Left ventricle myocardium inferior (tissue), 1 donor: ENCODE data around the gene CLEC2L. TPM values are rescaled to one million over a fixed set of nuclear protein-coding genes. Genes with fewer than 3 reads are reported as not detected.

Source experiments
- DNase-seq: peaks from one replicate; pipeline ENCODE4 v3.0.0-alpha.2; 2020
- H3K27ac ChIP-seq: fragments of 200-600 bp; replicated peaks from 2 replicates; pipeline ENCODE4 v1.8.0; 2021
- H3K27me3 ChIP-seq: fragments of 200-600 bp; 2 replicates; pipeline ENCODE4 v1.8.0; 2021; ENCODE audit warnings: low read depth
- H3K36me3 ChIP-seq: fragments of 200-600 bp; 2 replicates; pipeline ENCODE4 v1.8.0; 2021
- H3K4me1 ChIP-seq: fragments of 200-600 bp; 2 replicates; pipeline ENCODE4 v1.8.0; 2021
- H3K4me3 ChIP-seq: fragments of 200-600 bp; 2 replicates; pipeline ENCODE4 v1.8.0; 2021; ENCODE audit warnings: mild to moderate bottlenecking, moderate library complexity
- H3K9me3 ChIP-seq: fragments of 200-600 bp; replicated peaks from 2 replicates; pipeline ENCODE4 v1.8.0; 2021
- CTCF ChIP-seq: fragments of 200-600 bp; IDR thresholded peaks from 2 replicates; pipeline ENCODE4 v1.8.0; 2021; ENCODE audit warnings: antibody characterized with exemption, mild to moderate bottlenecking, borderline replicate concordance
- intact Hi-C: fragments of 100-400 bp; cut with micrococcal nuclease; formaldehyde crosslinking; loops from one replicate; pipeline ENCODE4 v1.11.0; 2022
- total RNA-seq: library from RNA; stranded (reverse); fragmentation: NEBNext Ultra II Directional; extraction: Animal tissue kit (Norgen Biotek cat#: 25700); gene quantifications from one replicate; pipeline ENCODE4 v1.2.1, GENCODE V29; 2021
- donor health status: DM: no; HTN: yes; CAD: no; lungs with severe emphysema.

CLEC2L gene
- total RNA-seq, 1 donor from 2014 or later: 0.25 TPM

- no peak overlapping the region for H3K4me3 ChIP-seq
- H3K9me3 ChIP-seq: no peaks in the 10 kb centered on the region
- no peak for TF ChIP-seq CTCF
- no peak overlapping the region for H3K27ac ChIP-seq
- no peaks in the 10 kb centered on the region for H3K36me3 ChIP-seq
- peaks cover 42% of the 10 kb centered on the region for H3K27me3 ChIP-seq
- intact Hi-C loops: no loop called here
- no peak for DNase-seq
- no peaks in the 10 kb centered on the region for H3K4me1 ChIP-seq
Observed at GRCh38 chr7:139531094-139531493, 7.6 kb downstream of the CLEC2L start.

- no peak overlapping the region for H3K4me3 ChIP-seq
- no peak for DNase-seq
- H3K27me3 ChIP-seq: peaks cover 30% of the 10 kb centered on the region
- H3K36me3 ChIP-seq: no peaks in the 10 kb centered on the region
- no peak overlapping the region for H3K27ac ChIP-seq
- intact Hi-C loops: no loop called here
- no peaks in the 10 kb centered on the region for H3K4me1 ChIP-seq
- no peak for TF ChIP-seq CTCF
- H3K9me3 ChIP-seq: no peaks in the 10 kb centered on the region
Observed at GRCh38 chr7:139532636-139533155, 9.2 kb downstream of the CLEC2L start.

GRCh38 chr7:139534096-139534495, 10.6 kb downstream of the CLEC2L start:
- no peaks in the 10 kb centered on the region for H3K9me3 ChIP-seq
- H3K27ac ChIP-seq: no peak overlapping the region
- no peak for TF ChIP-seq CTCF
- H3K4me3 ChIP-seq: no peak overlapping the region
- intact Hi-C loops: no loop called here
- no peaks in the 10 kb centered on the region for H3K4me1 ChIP-seq
- H3K27me3 ChIP-seq: peaks cover 21% of the 10 kb centered on the region
- no peaks in the 10 kb centered on the region for H3K36me3 ChIP-seq
- no peak for DNase-seq

GRCh38 chr7:139534966-139535651, 11.6 kb downstream of the CLEC2L start:
- DNase-seq: no peak
- Histone ChIP-seq H3K27ac (no peak overlapping the region), H3K4me3 (no peak overlapping the region), H3K27me3 (peaks cover 18% of the 10 kb centered on the region), H3K9me3 (no peaks in the 10 kb centered on the region), H3K4me1 (no peaks in the 10 kb centered on the region), H3K36me3 (no peaks in the 10 kb centered on the region)
- intact Hi-C loops: no loop called here
- no peak for TF ChIP-seq CTCF

GRCh38 chr7:139536152-139536551, 12.7 kb downstream of the CLEC2L start:
- intact Hi-C loops: no loop called here
- Histone ChIP-seq H3K27ac (no peak overlapping the region), H3K36me3 (no peaks in the 10 kb centered on the region), H3K4me1 (no peaks in the 10 kb centered on the region), H3K9me3 (no peaks in the 10 kb centered on the region), H3K27me3 (peaks cover 20% of the 10 kb centered on the region), H3K4me3 (no peak overlapping the region)
- no peak for TF ChIP-seq CTCF
- no peak for DNase-seq
